HG02973 (cell line): ENCODE measurements around the gene HSD11B2.

Source experiments
- ATAC-seq: cut with Tn5 transposase; IDR thresholded peaks from one replicate; pipeline ENCODE4 v1.9.1; 2021; ENCODE audit warnings: moderate library complexity; ENCODE audit not compliant: unreplicated experiment

Gene HSD11B2

GRCh38 chr16:67431775-67432505, 1.0 kb downstream of the HSD11B2 start:
- no peak for ATAC-seq

DNA sequence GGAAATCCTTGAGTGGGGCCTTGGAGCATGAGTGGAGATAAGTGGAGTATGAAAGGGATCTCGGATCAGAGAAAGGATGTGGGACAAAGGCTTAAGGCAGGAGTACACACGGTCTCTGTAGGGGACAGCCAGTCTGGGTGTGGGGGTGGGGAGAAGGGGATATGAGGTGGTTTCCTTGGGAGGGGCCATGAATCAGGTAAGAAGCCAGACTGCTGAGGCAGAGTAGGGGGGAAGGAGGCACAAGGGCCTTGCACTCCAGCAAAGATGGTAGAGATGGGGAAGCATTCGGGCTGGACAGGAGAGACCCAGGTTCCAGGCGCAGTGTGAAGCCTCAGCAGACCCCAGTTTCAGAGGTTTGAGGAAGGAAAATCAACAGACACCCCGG, 1.6 kb downstream of the HSD11B2 start:
- ATAC-seq: no peak

DNA sequence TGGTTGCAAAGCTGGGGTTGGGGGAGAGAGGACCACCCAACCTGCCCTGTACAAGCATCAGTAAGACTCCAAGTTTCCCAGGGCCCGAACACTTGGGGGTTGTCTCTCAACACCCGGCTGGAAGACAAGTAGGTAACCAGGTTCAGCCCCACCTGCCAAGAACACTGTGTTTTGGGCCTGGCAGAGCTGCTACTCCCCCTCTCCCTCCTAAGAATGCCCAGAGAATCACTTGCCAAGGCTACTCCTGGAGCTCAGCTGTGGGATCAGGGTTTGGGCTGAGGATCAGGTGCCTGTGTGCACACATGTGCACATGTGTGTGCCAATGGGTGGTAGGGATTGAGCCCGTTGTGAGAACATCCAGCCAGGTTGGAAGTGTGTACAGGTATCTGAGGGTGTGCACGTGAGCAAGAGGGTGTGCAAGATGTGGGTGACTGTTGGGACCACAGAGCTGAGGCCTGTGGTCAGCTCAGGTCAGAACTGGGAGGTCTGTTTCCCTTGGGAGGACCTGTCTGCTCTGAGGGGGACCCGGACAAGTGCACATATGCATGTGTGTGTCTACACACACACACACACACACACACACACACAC, 2.3 kb downstream of the HSD11B2 start:
- ATAC-seq: no peak

DNA sequence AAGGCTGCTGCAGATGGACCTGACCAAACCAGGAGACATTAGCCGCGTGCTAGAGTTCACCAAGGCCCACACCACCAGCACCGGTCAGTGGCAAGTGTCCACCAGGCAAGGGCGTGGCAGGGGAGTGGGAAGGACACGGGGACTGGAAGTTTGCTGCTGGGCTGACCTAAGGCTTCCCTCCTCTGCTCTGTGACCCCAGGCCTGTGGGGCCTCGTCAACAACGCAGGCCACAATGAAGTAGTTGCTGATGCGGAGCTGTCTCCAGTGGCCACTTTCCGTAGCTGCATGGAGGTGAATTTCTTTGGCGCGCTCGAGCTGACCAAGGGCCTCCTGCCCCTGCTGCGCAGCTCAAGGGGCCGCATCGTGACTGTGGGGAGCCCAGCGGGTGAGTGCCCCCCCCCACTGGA, 4.8 kb downstream of the HSD11B2 start:
- no peak for ATAC-seq

DNA sequence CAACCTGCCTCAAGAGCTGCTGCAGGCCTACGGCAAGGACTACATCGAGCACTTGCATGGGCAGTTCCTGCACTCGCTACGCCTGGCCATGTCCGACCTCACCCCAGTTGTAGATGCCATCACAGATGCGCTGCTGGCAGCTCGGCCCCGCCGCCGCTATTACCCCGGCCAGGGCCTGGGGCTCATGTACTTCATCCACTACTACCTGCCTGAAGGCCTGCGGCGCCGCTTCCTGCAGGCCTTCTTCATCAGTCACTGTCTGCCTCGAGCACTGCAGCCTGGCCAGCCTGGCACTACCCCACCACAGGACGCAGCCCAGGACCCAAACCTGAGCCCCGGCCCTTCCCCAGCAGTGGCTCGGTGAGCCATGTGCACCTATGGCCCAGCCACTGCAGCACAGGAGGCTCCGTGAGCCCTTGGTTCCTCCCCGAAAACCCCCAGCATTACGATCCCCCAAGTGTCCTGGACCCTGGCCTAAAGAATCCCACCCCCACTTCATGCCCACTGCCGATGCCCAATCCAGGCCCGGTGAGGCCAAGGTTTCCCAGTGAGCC, 5.8 kb downstream of the HSD11B2 start:
- no peak for ATAC-seq

DNA sequence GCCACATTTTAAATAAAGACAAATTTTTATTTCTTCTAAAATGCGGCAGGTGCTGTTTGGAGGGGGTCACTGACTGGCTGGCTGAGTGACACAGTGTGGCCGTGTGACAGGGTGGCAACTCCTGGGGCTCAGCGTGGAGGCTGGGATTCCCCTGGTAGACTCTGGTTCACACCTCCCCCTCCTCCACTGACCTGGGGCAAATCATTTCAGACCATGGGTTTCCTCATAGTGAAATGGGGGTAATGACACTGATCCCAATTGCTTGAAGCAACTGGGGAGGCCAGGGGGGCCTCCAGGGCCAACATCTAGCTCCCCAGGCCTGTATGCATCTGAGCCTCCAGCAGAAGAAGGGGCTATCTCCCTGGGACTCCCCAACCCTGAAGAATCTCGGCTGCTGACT, 6.6 kb downstream of the HSD11B2 start:
- ATAC-seq: no peak

DNA sequence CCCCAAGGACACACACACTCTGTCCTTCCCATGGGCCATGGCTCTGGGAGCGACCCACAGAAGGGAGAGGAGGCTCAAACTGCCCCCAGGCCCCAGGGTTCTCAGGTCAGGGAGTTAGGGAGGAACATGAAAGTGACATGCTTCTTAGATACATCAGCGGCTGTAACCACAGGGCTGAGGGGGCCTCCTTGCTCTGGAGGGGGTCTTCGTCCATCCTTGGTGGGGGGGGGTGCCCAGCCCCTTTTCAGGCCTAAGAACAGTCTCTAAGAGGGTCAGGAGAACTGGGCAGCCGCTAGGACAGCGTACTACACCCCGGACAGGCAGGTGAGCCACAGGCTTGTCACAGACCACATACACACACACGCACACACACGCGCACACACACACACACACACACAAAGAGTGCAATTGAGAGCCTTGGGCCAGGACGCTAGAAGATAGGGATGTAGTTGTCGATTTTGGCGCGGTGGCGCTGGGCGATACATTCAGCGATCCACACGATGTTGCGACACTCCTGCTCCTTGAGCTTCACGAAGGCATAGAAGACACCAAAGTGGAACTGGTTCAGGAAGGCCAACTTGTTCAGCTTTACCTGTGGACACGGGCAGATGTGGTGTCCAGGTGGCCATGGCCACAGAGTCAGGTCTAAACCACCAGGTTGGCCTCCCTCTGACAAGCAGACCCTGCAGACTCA, 7.3 kb downstream of the HSD11B2 start:
- ATAC-seq: no peak

GRCh38 chr16:67438824-67439393, 8.0 kb downstream of the HSD11B2 start:
- ATAC-seq: no peak

DNA sequence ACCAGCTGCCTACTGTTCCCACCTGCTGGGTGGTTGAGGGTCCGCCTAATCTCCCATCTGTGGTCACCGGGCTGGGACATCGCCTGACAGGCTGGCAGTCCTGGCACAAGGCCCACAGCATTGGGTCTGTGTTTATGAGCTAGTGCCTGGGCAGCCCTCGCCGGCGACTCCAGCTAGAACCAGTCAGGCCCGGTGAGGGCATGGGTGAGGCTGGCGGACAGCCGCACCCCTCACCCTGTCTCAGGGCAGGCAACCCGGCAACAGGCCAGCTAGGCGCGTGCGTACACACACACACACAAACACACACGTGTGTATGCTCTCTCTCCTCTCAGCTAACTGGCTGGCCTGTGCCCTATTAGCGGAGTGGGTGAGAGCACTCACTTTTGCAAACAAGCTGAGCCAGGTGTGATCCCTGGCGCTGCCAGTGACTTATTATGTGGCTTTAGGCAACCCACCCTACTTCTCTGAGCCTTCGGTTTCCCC, 10.4 kb downstream of the HSD11B2 start:
- ATAC-seq: no peak

GRCh38 chr16:67441907-67442306, 11.0 kb downstream of the HSD11B2 start:
- ATAC-seq: no peak

- no peak for ATAC-seq
Measured at GRCh38 chr16:67442581-67443255, 11.8 kb downstream of the HSD11B2 start.

DNA sequence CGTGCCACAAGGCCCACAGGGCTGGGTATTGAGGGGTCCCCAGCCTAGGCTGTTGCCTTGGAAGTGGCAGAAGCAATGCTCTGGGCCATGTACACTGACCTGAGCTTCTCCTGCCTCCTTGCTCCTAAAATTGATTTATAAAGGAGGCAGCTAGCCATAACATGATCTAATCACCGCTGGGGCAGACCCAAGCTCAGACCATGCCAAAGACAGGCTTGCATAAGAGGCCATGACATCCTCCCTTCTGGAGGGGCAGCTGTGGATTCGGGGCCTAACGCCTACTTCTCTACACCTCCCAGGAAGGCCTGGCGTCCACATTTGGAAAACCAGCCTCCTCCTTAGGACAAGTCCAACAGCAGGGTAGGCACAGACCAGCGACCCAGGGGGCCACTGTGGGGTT, 12.3 kb downstream of the HSD11B2 start:
- ATAC-seq: no peak

DNA sequence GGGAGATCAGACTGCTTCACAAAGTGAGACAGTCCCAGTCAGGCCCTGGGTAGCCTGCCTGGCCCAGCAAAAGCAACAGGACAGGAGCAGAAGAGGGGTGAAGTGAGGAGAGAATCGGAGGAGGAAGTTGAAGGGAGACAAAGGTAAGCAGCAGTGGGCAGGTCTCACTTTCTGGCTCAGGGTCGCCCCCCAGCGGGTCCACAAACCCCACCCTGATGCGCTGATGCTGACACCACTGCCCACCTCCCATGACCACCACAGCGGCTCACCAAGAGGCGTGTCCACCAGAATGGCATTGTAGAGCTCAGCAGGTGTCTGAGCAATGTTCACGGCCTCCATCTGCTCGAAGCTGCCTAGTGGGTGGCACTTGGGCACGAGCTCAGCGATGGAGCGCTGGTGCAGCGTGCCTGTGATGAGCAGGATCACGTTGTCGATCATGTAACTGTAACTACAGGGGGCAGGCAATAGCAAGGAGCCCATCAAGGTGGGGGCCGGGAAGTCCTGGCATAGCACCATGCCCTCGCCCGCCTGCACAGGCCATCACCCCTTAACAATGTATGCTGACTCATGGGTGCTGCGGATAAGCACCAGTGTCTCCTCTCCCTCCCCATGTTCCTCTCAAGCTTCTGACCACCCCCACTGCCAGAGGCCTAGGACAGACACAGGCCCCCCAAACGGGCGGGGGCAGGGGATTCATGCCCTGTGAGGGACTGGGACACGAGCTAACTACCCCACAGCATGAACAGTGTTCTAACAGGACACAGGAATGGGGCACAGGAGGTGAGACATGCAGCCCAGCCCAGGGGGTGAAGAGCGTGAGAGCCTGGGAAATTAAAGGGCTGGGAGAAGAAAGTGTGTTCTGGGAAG, 13.6 kb downstream of the HSD11B2 start:
- no peak for ATAC-seq

DNA sequence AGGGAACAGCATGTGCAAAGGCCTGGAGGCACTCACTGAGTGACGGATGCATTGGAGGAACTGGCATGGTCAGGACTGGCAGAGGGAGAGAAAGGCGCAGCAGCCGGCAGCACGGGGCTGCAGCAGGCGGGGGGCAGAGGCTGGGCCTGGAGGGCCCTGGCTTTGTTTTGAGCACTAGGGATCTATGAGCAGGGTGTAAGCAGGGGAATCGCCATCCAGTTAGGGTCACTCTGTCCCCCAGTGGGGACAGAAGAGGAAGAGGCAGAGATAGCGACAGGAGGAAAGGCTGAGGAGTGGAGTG, 14.2 kb downstream of the HSD11B2 start:
- no peak for ATAC-seq

GRCh38 chr16:67445441-67445912, 14.6 kb downstream of the HSD11B2 start:
- ATAC-seq: no peak

GRCh38 chr16:67445913-67446907, 15.3 kb downstream of the HSD11B2 start:
- ATAC-seq: no peak

- no peak for ATAC-seq
Measured at GRCh38 chr16:67446968-67447507, 16.1 kb downstream of the HSD11B2 start.

GRCh38 chr16:67447508-67448076, 16.7 kb downstream of the HSD11B2 start:
- ATAC-seq: no peak
